ENCODE measurements around the gene TMEFF2.

GRCh38 chr2:192230889-192231453 is 36.2 kb upstream of the TMEFF2 start:
- TF ChIP-seq CTCF (IDR thresholded peaks at IDR 0.05) = no peak
- no peak for TF ChIP-seq ZFX (IDR thresholded peaks at IDR 0.05; ENCODE audit: borderline replicate concordance)

Data from 22Rv1 (cell line).